Tibial nerve (tissue), 4 donors: ENCODE results near the gene MDM4.

Experiments used
- EP300 ChIP-seq, 2 donors: sonication (generic); formaldehyde crosslinking; IDR thresholded peaks; one replicate each; pipeline ENCODE4 v1.6.1; 2017; ENCODE audit warnings: antibody characterized with exemption in 2 of 2, mild to moderate bottlenecking in 1 of 2
- TF ChIP-seq, protein P1 (sequence below), 5 experiments: fragments of 200-600 bp in 3 of 5; fragments of 450-650 bp in 2 of 5; sonication (generic) in 3 of 5; IDR thresholded peaks; one replicate each; pipeline ENCODE4 v1.5.1; 2016 to 2019; ENCODE audit warnings: antibody characterized with exemption in 5 of 5, mild to moderate bottlenecking in 3 of 5, moderate library complexity in 2 of 5

DNA sequence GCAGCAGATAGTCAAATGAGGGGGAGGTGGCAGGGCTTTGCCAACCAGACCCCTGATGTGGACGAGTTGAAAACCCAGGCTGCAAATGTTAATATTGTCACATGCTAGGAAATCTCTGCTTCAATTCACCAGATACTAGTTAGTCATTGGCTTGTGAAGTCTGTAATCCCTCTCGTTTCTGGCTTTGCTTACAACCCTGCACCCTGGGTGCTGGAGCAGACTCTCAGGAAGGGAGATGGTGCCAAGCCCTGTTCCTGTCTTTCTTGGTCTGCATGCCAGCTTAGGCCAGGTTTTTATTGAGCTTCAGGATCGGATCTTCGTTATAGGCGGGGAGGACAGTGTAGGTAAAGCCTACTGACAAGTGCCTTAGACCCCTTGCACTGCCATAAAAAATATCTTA is 53.3 kb downstream of the MDM4 start:
- TF ChIP-seq, protein P1, sequence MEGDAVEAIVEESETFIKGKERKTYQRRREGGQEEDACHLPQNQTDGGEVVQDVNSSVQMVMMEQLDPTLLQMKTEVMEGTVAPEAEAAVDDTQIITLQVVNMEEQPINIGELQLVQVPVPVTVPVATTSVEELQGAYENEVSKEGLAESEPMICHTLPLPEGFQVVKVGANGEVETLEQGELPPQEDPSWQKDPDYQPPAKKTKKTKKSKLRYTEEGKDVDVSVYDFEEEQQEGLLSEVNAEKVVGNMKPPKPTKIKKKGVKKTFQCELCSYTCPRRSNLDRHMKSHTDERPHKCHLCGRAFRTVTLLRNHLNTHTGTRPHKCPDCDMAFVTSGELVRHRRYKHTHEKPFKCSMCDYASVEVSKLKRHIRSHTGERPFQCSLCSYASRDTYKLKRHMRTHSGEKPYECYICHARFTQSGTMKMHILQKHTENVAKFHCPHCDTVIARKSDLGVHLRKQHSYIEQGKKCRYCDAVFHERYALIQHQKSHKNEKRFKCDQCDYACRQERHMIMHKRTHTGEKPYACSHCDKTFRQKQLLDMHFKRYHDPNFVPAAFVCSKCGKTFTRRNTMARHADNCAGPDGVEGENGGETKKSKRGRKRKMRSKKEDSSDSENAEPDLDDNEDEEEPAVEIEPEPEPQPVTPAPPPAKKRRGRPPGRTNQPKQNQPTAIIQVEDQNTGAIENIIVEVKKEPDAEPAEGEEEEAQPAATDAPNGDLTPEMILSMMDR (IDR thresholded peaks at IDR 0.05): no peak
- no peak for TF ChIP-seq EP300 (IDR thresholded peaks at IDR 0.05)
